ENCODE results near the gene SLX4IP. TPM values are rescaled to one million over a fixed set of nuclear protein-coding genes. Genes with fewer than 3 reads are reported as not detected.

SLX4IP gene
- polyA plus RNA-seq, 4 donors: 1.6 to 7.1 (median 2.5) TPM

GRCh38 chr20:10465135-10465534 is 30.0 kb downstream of the SLX4IP start:
- no peak for DNase-seq
- peaks cover 0 to 2% (median 2%) of the 10 kb centered on the region in 3 donors for H3K36me3 ChIP-seq (ENCODE audit: control insufficient read depth in 3 of 3, insufficient read depth in 2 of 3, low read depth in 1 of 3, low read length in 3 of 3)
- H3K4me3 ChIP-seq (ENCODE audit: low read depth in 1 of 3, low read length in 3 of 3): no peak overlapping the region
- no peak for FAIRE-seq
- peaks cover 0 to 4% of the 10 kb centered on the region in 2 donors for H3K9me3 ChIP-seq (ENCODE audit: control insufficient read depth in 2 of 2, insufficient read depth in 1 of 2, low read depth in 1 of 2, low read length in 1 of 2)
- WGBS, 3 donors: 82 to 93% (median 83%) methylated on average over 3 of the region's 3 CpGs
- no peaks in the 10 kb centered on the region for H3K27me3 ChIP-seq (ENCODE audit: control insufficient read depth in 3 of 3, insufficient read depth in 3 of 3, low read length in 3 of 3)
- H3K27ac ChIP-seq (ENCODE audit: low read depth in 1 of 3, low read length in 2 of 3): no peak overlapping the region
- no peaks in the 10 kb centered on the region for H3K4me1 ChIP-seq (ENCODE audit: control insufficient read depth in 3 of 3, insufficient read depth in 2 of 3, low read depth in 1 of 3, low read length in 2 of 3)

GRCh38 chr20:10466325-10466724 is 31.2 kb downstream of the SLX4IP start:
- H3K27ac ChIP-seq (ENCODE audit: low read depth in 1 of 3, low read length in 2 of 3): no peak overlapping the region
- no peaks in the 10 kb centered on the region for H3K27me3 ChIP-seq (ENCODE audit: control insufficient read depth in 3 of 3, insufficient read depth in 3 of 3, low read length in 3 of 3)
- H3K4me1 ChIP-seq (ENCODE audit: control insufficient read depth in 3 of 3, insufficient read depth in 2 of 3, low read depth in 1 of 3, low read length in 2 of 3): no peaks in the 10 kb centered on the region
- no peak overlapping the region for H3K4me3 ChIP-seq (ENCODE audit: low read depth in 1 of 3, low read length in 3 of 3)
- peaks cover 0 to 2% (median 2%) of the 10 kb centered on the region in 3 donors for H3K36me3 ChIP-seq (ENCODE audit: control insufficient read depth in 3 of 3, insufficient read depth in 2 of 3, low read depth in 1 of 3, low read length in 3 of 3)
- WGBS, 3 donors: 62 to 78% (median 71%) methylated on average over 4 of the region's 4 CpGs
- FAIRE-seq (no peak), DNase-seq (no peak)
- H3K9me3 ChIP-seq (ENCODE audit: control insufficient read depth in 2 of 2, insufficient read depth in 1 of 2, low read depth in 1 of 2, low read length in 1 of 2): peaks cover 0 to under 1% of the 10 kb centered on the region in 2 donors

GRCh38 chr20:10466855-10467254 is 31.8 kb downstream of the SLX4IP start:
- Histone ChIP-seq H3K9me3 (ENCODE audit: control insufficient read depth in 2 of 2, insufficient read depth in 1 of 2, low read depth in 1 of 2, low read length in 1 of 2) (peaks cover 0 to 6% of the 10 kb centered on the region in 2 donors), H3K4me3 (ENCODE audit: low read depth in 1 of 3, low read length in 3 of 3) (no peak overlapping the region), H3K36me3 (ENCODE audit: control insufficient read depth in 3 of 3, insufficient read depth in 2 of 3, low read depth in 1 of 3, low read length in 3 of 3) (peaks cover 0 to 4% (median 2%) of the 10 kb centered on the region in 3 donors), H3K27me3 (ENCODE audit: control insufficient read depth in 3 of 3, insufficient read depth in 3 of 3, low read length in 3 of 3) (no peaks in the 10 kb centered on the region), H3K27ac (ENCODE audit: low read depth in 1 of 3, low read length in 2 of 3) (no peak overlapping the region), H3K4me1 (ENCODE audit: control insufficient read depth in 3 of 3, insufficient read depth in 2 of 3, low read depth in 1 of 3, low read length in 2 of 3) (no peaks in the 10 kb centered on the region)
- DNase-seq (no peak), FAIRE-seq (no peak)
- 72 to 84% (median 74%) methylated on average over 3 of the region's 3 CpGs for WGBS, 3 donors

- Histone ChIP-seq H3K9me3 (ENCODE audit: control insufficient read depth in 2 of 2, insufficient read depth in 1 of 2, low read depth in 1 of 2, low read length in 1 of 2) (peaks cover 0 to 6% of the 10 kb centered on the region in 2 donors), H3K36me3 (ENCODE audit: control insufficient read depth in 3 of 3, insufficient read depth in 2 of 3, low read depth in 1 of 3, low read length in 3 of 3) (peaks cover 0 to 5% (median 2%) of the 10 kb centered on the region in 3 donors), H3K27me3 (ENCODE audit: control insufficient read depth in 3 of 3, insufficient read depth in 3 of 3, low read length in 3 of 3) (no peaks in the 10 kb centered on the region), H3K27ac (ENCODE audit: low read depth in 1 of 3, low read length in 2 of 3) (no peak overlapping the region), H3K4me1 (ENCODE audit: control insufficient read depth in 3 of 3, insufficient read depth in 2 of 3, low read depth in 1 of 3, low read length in 2 of 3) (no peaks in the 10 kb centered on the region), H3K4me3 (ENCODE audit: low read depth in 1 of 3, low read length in 3 of 3) (no peak overlapping the region)
- DNase-seq (no peak), FAIRE-seq (no peak)
- 59 to 84% (median 70%) methylated on average over 3 of the region's 3 CpGs for WGBS, 3 donors
Observed at GRCh38 chr20:10467681-10468339, 32.7 kb downstream of the SLX4IP start.

- Histone ChIP-seq H3K9me3 (ENCODE audit: control insufficient read depth in 2 of 2, insufficient read depth in 1 of 2, low read depth in 1 of 2, low read length in 1 of 2) (peaks cover 0 to 6% of the 10 kb centered on the region in 2 donors), H3K36me3 (ENCODE audit: control insufficient read depth in 3 of 3, insufficient read depth in 2 of 3, low read depth in 1 of 3, low read length in 3 of 3) (peaks cover 0 to 5% (median 2%) of the 10 kb centered on the region in 3 donors), H3K27me3 (ENCODE audit: control insufficient read depth in 3 of 3, insufficient read depth in 3 of 3, low read length in 3 of 3) (no peaks in the 10 kb centered on the region), H3K27ac (ENCODE audit: low read depth in 1 of 3, low read length in 2 of 3) (no peak overlapping the region), H3K4me1 (ENCODE audit: control insufficient read depth in 3 of 3, insufficient read depth in 2 of 3, low read depth in 1 of 3, low read length in 2 of 3) (no peaks in the 10 kb centered on the region), H3K4me3 (ENCODE audit: low read depth in 1 of 3, low read length in 3 of 3) (no peak overlapping the region)
- DNase-seq (no peak), FAIRE-seq (no peak)
- 56 to 73% (median 69%) methylated on average over 2 of the region's 2 CpGs for WGBS, 3 donors
Observed at GRCh38 chr20:10468340-10468845, 33.3 kb downstream of the SLX4IP start.

GRCh38 chr20:10469056-10469455 is 34.0 kb downstream of the SLX4IP start:
- no peak overlapping the region for H3K4me3 ChIP-seq (ENCODE audit: low read depth in 1 of 3, low read length in 3 of 3)
- 82 to 90% (median 83%) methylated on average over 2 of the region's 2 CpGs for WGBS, 3 donors
- peaks cover 0 to 6% of the 10 kb centered on the region in 2 donors for H3K9me3 ChIP-seq (ENCODE audit: control insufficient read depth in 2 of 2, insufficient read depth in 1 of 2, low read depth in 1 of 2, low read length in 1 of 2)
- H3K4me1 ChIP-seq (ENCODE audit: control insufficient read depth in 3 of 3, insufficient read depth in 2 of 3, low read depth in 1 of 3, low read length in 2 of 3): no peaks in the 10 kb centered on the region
- peaks cover 0 to 5% (median 2%) of the 10 kb centered on the region in 3 donors for H3K36me3 ChIP-seq (ENCODE audit: control insufficient read depth in 3 of 3, insufficient read depth in 2 of 3, low read depth in 1 of 3, low read length in 3 of 3)
- FAIRE-seq (no peak), DNase-seq (no peak)
- no peaks in the 10 kb centered on the region for H3K27me3 ChIP-seq (ENCODE audit: control insufficient read depth in 3 of 3, insufficient read depth in 3 of 3, low read length in 3 of 3)
- no peak overlapping the region for H3K27ac ChIP-seq (ENCODE audit: low read depth in 1 of 3, low read length in 2 of 3)

- Histone ChIP-seq H3K9me3 (ENCODE audit: control insufficient read depth in 2 of 2, insufficient read depth in 1 of 2, low read depth in 1 of 2, low read length in 1 of 2) (peaks cover 0 to 6% of the 10 kb centered on the region in 2 donors), H3K27me3 (ENCODE audit: control insufficient read depth in 3 of 3, insufficient read depth in 3 of 3, low read length in 3 of 3) (no peaks in the 10 kb centered on the region), H3K4me3 (ENCODE audit: low read depth in 1 of 3, low read length in 3 of 3) (no peak overlapping the region), H3K27ac (ENCODE audit: low read depth in 1 of 3, low read length in 2 of 3) (no peak overlapping the region), H3K4me1 (ENCODE audit: control insufficient read depth in 3 of 3, insufficient read depth in 2 of 3, low read depth in 1 of 3, low read length in 2 of 3) (no peaks in the 10 kb centered on the region), H3K36me3 (ENCODE audit: control insufficient read depth in 3 of 3, insufficient read depth in 2 of 3, low read depth in 1 of 3, low read length in 3 of 3) (peaks cover 0 to 5% (median 2%) of the 10 kb centered on the region in 3 donors)
- WGBS, 3 donors: 45 to 83% (median 68%) methylated on average over 7 of the region's 7 CpGs
- FAIRE-seq (no peak), DNase-seq (peak; percentile 18 to 46)
Observed at GRCh38 chr20:10469599-10469998, 34.5 kb downstream of the SLX4IP start.

GRCh38 chr20:10470276-10470675 is 35.2 kb downstream of the SLX4IP start:
- DNase-seq (no peak), FAIRE-seq (no peak)
- Histone ChIP-seq H3K9me3 (ENCODE audit: control insufficient read depth in 2 of 2, insufficient read depth in 1 of 2, low read depth in 1 of 2, low read length in 1 of 2) (peaks cover 0 to 6% of the 10 kb centered on the region in 2 donors), H3K27ac (ENCODE audit: low read depth in 1 of 3, low read length in 2 of 3) (no peak overlapping the region), H3K36me3 (ENCODE audit: control insufficient read depth in 3 of 3, insufficient read depth in 2 of 3, low read depth in 1 of 3, low read length in 3 of 3) (peaks cover 0 to 5% (median 4%) of the 10 kb centered on the region in 3 donors), H3K4me1 (ENCODE audit: control insufficient read depth in 3 of 3, insufficient read depth in 2 of 3, low read depth in 1 of 3, low read length in 2 of 3) (no peaks in the 10 kb centered on the region), H3K27me3 (ENCODE audit: control insufficient read depth in 3 of 3, insufficient read depth in 3 of 3, low read length in 3 of 3) (no peaks in the 10 kb centered on the region), H3K4me3 (ENCODE audit: low read depth in 1 of 3, low read length in 3 of 3) (no peak overlapping the region)
- 92 to 97% (median 97%) methylated on average over 6 of the region's 6 CpGs for WGBS, 3 donors

All from small intestine (tissue), 7 donors.